HepG2 (cell line): ENCODE data around the gene NGDN. TPM values are rescaled to one million over a fixed set of nuclear protein-coding genes. Genes with fewer than 3 reads are reported as not detected.

Experiments used
- ATAC-seq: fragments of 200-7000 bp; cut with Tn5 transposase; 3 replicates; pipeline ENCODE4 v1.9.1; 2020; ENCODE audit warnings: mild to moderate bottlenecking, moderate library complexity
- BruUV-seq: library from RNA; stranded (reverse); fragments of 400-500 nt; replicated peaks from 2 replicates; lab custom pipeline; 2021; lab: Mats Ljungman, UMichigan
- CTCF ChIA-PET: fragments of 300-600 bp; formaldehyde crosslinking; extraction: SDS; loops from one replicate; lab custom pipeline; 2021; ENCODE audit warnings: low total read pairs, inconsistent platforms, low intra/inter-chr PET ratio; lab: Yijun Ruan, JAX
- POLR2A ChIA-PET: fragments of 350-600 bp; sonication (Branson Sonifier 250); formaldehyde crosslinking; loops from one replicate; lab custom pipeline; 2020; ENCODE audit warnings: antibody characterized with exemption, inconsistent platforms; lab: Yijun Ruan, JAX
- DNase-seq: peaks from one replicate; pipeline ENCODE4 v3.0.0-alpha.2; 2015; ENCODE audit warnings: low spot score
- FAIRE-seq: peaks from 3 replicates; lab custom pipeline; 2011; peaks lifted over from hg19 to GRCh38; lab: Jason Lieb, UNC
- H2AFZ ChIP-seq: one replicate; pipeline ENCODE4 v1.6.1; 2011; ENCODE audit warnings: low read length, inconsistent platforms
- H3K27ac ChIP-seq: fragments of 300-600 bp; 3 replicates; pipeline ENCODE4 v1.8.0; 2011; ENCODE audit warnings: mixed run types, mild to moderate bottlenecking, mixed read lengths, low read length, inconsistent platforms; ENCODE audit not compliant: insufficient read depth; ENCODE audit errors: extremely low read length
- H3K27me3 ChIP-seq, 2 experiments: fragments of 200-600 bp in 1 of 2; 2 replicates in 1 of 2; 3 replicates in 1 of 2; pipeline versions ENCODE4 v1.6.0 to v1.8.0; 2011; ENCODE audit warnings: low read length in 2 of 2, mild to moderate bottlenecking in 2 of 2, moderate library complexity in 2 of 2, inconsistent platforms in 1 of 2; ENCODE audit not compliant: insufficient read depth in 2 of 2, control insufficient read depth in 1 of 2
- H3K36me3 ChIP-seq, 2 experiments: fragments of 200-600 bp in 1 of 2; replicated peaks in 1 of 2; 2 replicates in 1 of 2; 3 replicates in 1 of 2; pipeline versions ENCODE4 v1.5.1 to v1.8.0; 2011; ENCODE audit warnings: low read length in 2 of 2, inconsistent platforms in 1 of 2; ENCODE audit not compliant: insufficient read depth in 2 of 2, control insufficient read depth in 1 of 2
- H3K4me1 ChIP-seq: 2 replicates; pipeline ENCODE4 v1.5.1; 2012; ENCODE audit warnings: low read length, inconsistent platforms; ENCODE audit not compliant: insufficient read depth
- H3K4me2 ChIP-seq: 2 replicates; pipeline ENCODE4 v1.6.0; 2011; ENCODE audit warnings: low read depth, low read length, inconsistent platforms
- H3K4me3 ChIP-seq, 3 experiments: fragments of 200-600 bp in 1 of 3; sonication (generic), shearing (Covaris generic) in 1 of 3; replicated peaks in 1 of 3; 2 replicates each; pipeline ENCODE4 v1.5.1; 2011 to 2016; ENCODE audit warnings: low read length in 3 of 3, inconsistent platforms in 2 of 3, low read depth in 2 of 3, mild to moderate bottlenecking in 2 of 3, control low read depth in 1 of 3, mixed read lengths in 1 of 3; ENCODE audit not compliant: insufficient read depth in 1 of 3
- H3K79me2 ChIP-seq: one replicate; pipeline ENCODE4 v1.6.1; 2011; ENCODE audit warnings: low read length, inconsistent platforms; ENCODE audit not compliant: insufficient read depth
- H3K9ac ChIP-seq: 2 replicates; pipeline ENCODE4 v1.6.0; 2011; ENCODE audit warnings: mild to moderate bottlenecking, low read depth, low read length, inconsistent platforms; ENCODE audit not compliant: insufficient read depth
- H3K9me3 ChIP-seq: 2 replicates; pipeline ENCODE4 v1.5.1; 2012; ENCODE audit warnings: mild to moderate bottlenecking, low read length
- H4K20me1 ChIP-seq: 2 replicates; pipeline ENCODE4 v1.6.0; 2011; ENCODE audit warnings: inconsistent platforms, mild to moderate bottlenecking, low read length, moderate library complexity; ENCODE audit not compliant: insufficient read depth
- BCL6 ChIP-seq: IDR thresholded peaks from 2 replicates; pipeline ENCODE4 v1.6.1; 2016; ENCODE audit warnings: missing genetic modification reagents, missing compliant biosample characterization
- ETV5 ChIP-seq: IDR thresholded peaks from 2 replicates; pipeline ENCODE4 v1.6.1; 2018; ENCODE audit warnings: missing biosample characterization, missing genetic modification reagents, inconsistent platforms, borderline replicate concordance
- FOXA1 ChIP-seq, 2 experiments: fragments of 450-650 bp in 1 of 2; sonication (generic) in 1 of 2; formaldehyde crosslinking in 1 of 2; IDR thresholded peaks; 2 replicates each; pipeline versions ENCODE4 v1.4.0 to v1.6.1; 2016 to 2020; ENCODE audit warnings: missing genetic modification reagents in 1 of 2
- FOXA3 ChIP-seq: IDR thresholded peaks from 2 replicates; pipeline ENCODE4 v1.6.1; 2016; ENCODE audit warnings: missing genetic modification reagents, missing compliant biosample characterization
- FOXP1 ChIP-seq, 2 experiments: fragments of 450-650 bp in 1 of 2; IDR thresholded peaks; 2 replicates each; pipeline ENCODE4 v1.6.1; 2017 to 2018; ENCODE audit warnings: antibody characterized with exemption in 1 of 2
- GATAD2A ChIP-seq: IDR thresholded peaks from 2 replicates; pipeline ENCODE4 v1.6.1; 2016
- HDAC2 ChIP-seq: sonication (generic); formaldehyde crosslinking; IDR thresholded peaks from 2 replicates; pipeline ENCODE4 v1.4.0; 2020; ENCODE audit warnings: missing genetic modification reagents
- KAT8 ChIP-seq: IDR thresholded peaks from 2 replicates; pipeline ENCODE4 v1.6.1; 2016; ENCODE audit warnings: missing genetic modification reagents, missing compliant biosample characterization
- MED13 ChIP-seq: sonication (generic); formaldehyde crosslinking; IDR thresholded peaks from 2 replicates; pipeline ENCODE4 v1.5.0; 2020; ENCODE audit warnings: missing genetic modification reagents
- MEIS2 ChIP-seq: sonication (generic); formaldehyde crosslinking; IDR thresholded peaks from 2 replicates; pipeline ENCODE4 v1.9.0; 2021; ENCODE audit warnings: mild to moderate bottlenecking, missing genetic modification reagents
- MIER2 ChIP-seq: IDR thresholded peaks from 2 replicates; pipeline ENCODE4 v1.6.1; 2016; ENCODE audit warnings: missing biosample characterization, missing genetic modification reagents
- NR2F6 ChIP-seq, 2 experiments: IDR thresholded peaks; 2 replicates each; pipeline ENCODE4 v1.6.1; 2016; ENCODE audit warnings: antibody characterized with exemption in 1 of 2, mild to moderate bottlenecking in 1 of 2
- NR3C1 ChIP-seq: sonication (generic); formaldehyde crosslinking; IDR thresholded peaks from 2 replicates; pipeline ENCODE4 v1.4.0; 2020; ENCODE audit warnings: missing genetic modification reagents
- PITX1 ChIP-seq: sonication (generic); formaldehyde crosslinking; IDR thresholded peaks from 2 replicates; pipeline ENCODE4 v1.5.1; 2020; ENCODE audit warnings: mild to moderate bottlenecking, missing genetic modification reagents
- PREB ChIP-seq: sonication (generic); formaldehyde crosslinking; IDR thresholded peaks from 2 replicates; pipeline ENCODE4 v1.4.0; 2020; ENCODE audit warnings: missing genetic modification reagents
- RAD21 ChIP-seq: fragments of 450-650 bp; formaldehyde crosslinking; IDR thresholded peaks from 2 replicates; pipeline ENCODE4 v1.5.0; 2020; ENCODE audit warnings: mild to moderate bottlenecking
- RORA ChIP-seq: sonication (generic); formaldehyde crosslinking; IDR thresholded peaks from 2 replicates; pipeline ENCODE4 v1.5.0; 2020; ENCODE audit warnings: mild to moderate bottlenecking, missing genetic modification reagents, moderate library complexity
- SOX6 ChIP-seq, 2 experiments: fragments of 450-650 bp in 1 of 2; sonication (generic) in 1 of 2; formaldehyde crosslinking in 1 of 2; IDR thresholded peaks; 2 replicates each; pipeline versions ENCODE4 v1.4.0 to v1.6.1; 2017 to 2020; ENCODE audit warnings: antibody characterized with exemption in 1 of 2, mild to moderate bottlenecking in 1 of 2, missing genetic modification reagents in 1 of 2
- TEAD3 ChIP-seq: optimal IDR thresholded peaks from 2 replicates; pipeline ENCODE3; 2016; ENCODE audit warnings: borderline replicate concordance
- TFAP4 ChIP-seq: sonication (generic); IDR thresholded peaks from 2 replicates; pipeline ENCODE4 v1.6.1; 2016; ENCODE audit warnings: low read depth, borderline replicate concordance
- THRA ChIP-seq: sonication (generic); formaldehyde crosslinking; IDR thresholded peaks from 2 replicates; pipeline ENCODE4 v1.4.0; 2020; ENCODE audit warnings: missing genetic modification reagents, borderline replicate concordance
- ZNF17 ChIP-seq: sonication (generic); formaldehyde crosslinking; IDR thresholded peaks from 2 replicates; pipeline ENCODE4 v1.5.0; 2020; ENCODE audit warnings: mild to moderate bottlenecking, missing genetic modification reagents
- ZNF460 ChIP-seq: sonication (generic); formaldehyde crosslinking; IDR thresholded peaks from 2 replicates; pipeline ENCODE4 v1.5.1; 2020; ENCODE audit warnings: missing genetic modification reagents, mild to moderate bottlenecking, borderline replicate concordance
- ZNF776 ChIP-seq: sonication (generic); formaldehyde crosslinking; IDR thresholded peaks from 2 replicates; pipeline ENCODE4 v1.4.0; 2020; ENCODE audit warnings: mild to moderate bottlenecking, missing genetic modification reagents
- WGBS: methylation state at CpG from one replicate; pipeline ENCODE4 v1.1.6; 2017; ENCODE audit warnings: low lambda C conversion rate; 5-methylcytosine and 5-hydroxymethylcytosine counted together
- in situ Hi-C: cut with HindIII; loops from 2 replicates; pipeline ENCODE4 v1.10.0; 2017; ENCODE audit warnings: low pct_unique_long_range_greater_than_20kb; ENCODE audit not compliant: extremely low pct_ligation_motif_present
- intact Hi-C: fragments of 100-400 bp; cut with micrococcal nuclease; formaldehyde crosslinking; loops from one replicate; pipeline ENCODE4 v1.10.0; 2022; ENCODE audit not compliant: unreplicated experiment
- polyA plus RNA-seq, 8 experiments: library from polyadenylated mRNA; depleted of rRNA in 3 of 8; stranded (reverse) in 7 of 8; unstranded in 1 of 8; fragments of >200 nt; fragmentation: Illumina TruSeq in 4 of 8; extraction: Trizol in 4 of 8; gene quantifications; 2 replicates each; pipeline versions ENCODE4 v1.2.1 to v1.2.3, GENCODE V29; 2011 to 2016; ENCODE audit warnings: low read depth in 4 of 8, missing spikeins in 1 of 8, mixed read lengths in 1 of 8; ENCODE audit not compliant: insufficient read depth in 1 of 8
- total RNA-seq, 5 experiments: library from RNA; depleted of rRNA; stranded (reverse); fragments of >200 nt; fragmentation: Illumina TruSeq; extraction: Trizol; gene quantifications; 2 replicates each; pipeline ENCODE4 v1.2.3, GENCODE V29; 2016; ENCODE audit warnings: low read depth in 1 of 5

NGDN gene
- total and polyA plus RNA-seq, 2 of the 13 experiments (the other 11 are each of a cell fraction or from before 2014, with no cell fraction given) = 154 to 216 TPM

GRCh38 chr14:23454445-23454856 is 15.1 kb upstream of the NGDN start:
- Histone ChIP-seq H4K20me1 (no peaks in the 10 kb centered on the region), H3K27me3 (no peaks in the 10 kb centered on the region), H3K4me2 (0 out of 2 replicates have a peak overlapping the region, but pooled peaks have one; percentile 0), H3K79me2 (no peaks in the 10 kb centered on the region), H3K36me3 (no peaks in the 10 kb centered on the region), H2AFZ (no peak overlapping the region), H3K9ac (no peak overlapping the region), H3K4me1 (peaks cover 32% of the 10 kb centered on the region), H3K27ac (no peak overlapping the region), H3K9me3 (no peaks in the 10 kb centered on the region), H3K4me3 (no peak overlapping the region)
- DNase-seq (peak; percentile 85), FAIRE-seq (no peak), ATAC-seq (peak; percentile 76)
- CTCF ChIA-PET = no interaction called here
- in situ Hi-C loops = no loop called here
- no TSS peak for BruUV-seq
- POLR2A ChIA-PET = interaction anchor here (0.9 to 1.1 kb wide), 2 partner anchors 15 to 133 kb away, joined by 3 read pairs; partner anchors contain the start of genes NGDN and PABPN1
- intact Hi-C loops = no loop called here
- WGBS = 9% methylated on average over 1 of the region's 1 CpG
- peak; percentile 85 for TF ChIP-seq FOXA3 (CRISPR knock-in tag)
- TF ChIP-seq ETV5 (CRISPR knock-in tag) = peak; percentile 94; the same call in 1 of the 2 replicates
- TF ChIP-seq MEIS2 = peak; percentile 59
- TF ChIP-seq THRA (CRISPR knock-in tag) = 0 out of 2 replicates have a peak, but pooled peaks have one; percentile 21
- TF ChIP-seq TFAP4 = 0 out of 2 replicates have a peak, but pooled peaks have one; percentile 9
- TF ChIP-seq PITX1 (CRISPR knock-in tag) = peak; percentile 39; the same call in 1 of the 2 replicates
- no peak for TF ChIP-seq PREB (CRISPR knock-in tag)
- no peak for TF ChIP-seq ZNF460 (CRISPR knock-in tag)
- TF ChIP-seq TEAD3 = peak; percentile 74
- no peak for TF ChIP-seq RORA (CRISPR knock-in tag)
- TF ChIP-seq MED13 = no peak
- TF ChIP-seq HDAC2 (CRISPR knock-in tag) = peak; percentile 82
- TF ChIP-seq KAT8 = peak; percentile 41; the same call in 1 of the 2 replicates
- no peak for TF ChIP-seq FOXA1 (IDR thresholded peaks at IDR 0.05)
- peak; percentile 72; the same call in 1 of the 2 replicates for TF ChIP-seq FOXA1 (CRISPR knock-in tag; IDR thresholded peaks at IDR 0.05)
- TF ChIP-seq NR3C1 (CRISPR knock-in tag) = no peak
- TF ChIP-seq RAD21 (CRISPR knock-in tag) = no peak
- TF ChIP-seq ZNF776 (CRISPR knock-in tag) = no peak
- no peak for TF ChIP-seq NR2F6 (IDR thresholded peaks at IDR 0.05)
- TF ChIP-seq NR2F6 (CRISPR knock-in tag; IDR thresholded peaks at IDR 0.05) = peak; percentile 24; the same call in 1 of the 2 replicates
- TF ChIP-seq MIER2 = peak; percentile 74; the same call in 1 of the 2 replicates
- TF ChIP-seq BCL6 = peak; percentile 23; the same call in 1 of the 2 replicates
- no peak for TF ChIP-seq ZNF17 (CRISPR knock-in tag)
- TF ChIP-seq SOX6 (IDR thresholded peaks at IDR 0.05) = no peak
- peak; percentile 63; the same call in 1 of the 2 replicates for TF ChIP-seq SOX6 (CRISPR knock-in tag; IDR thresholded peaks at IDR 0.05)
- TF ChIP-seq GATAD2A = peak; percentile 52; the same call in 1 of the 2 replicates
- no peak for TF ChIP-seq FOXP1 (IDR thresholded peaks at IDR 0.05)
- peak; percentile 52; the same call in 1 of the 2 replicates for TF ChIP-seq FOXP1 (CRISPR knock-in tag; IDR thresholded peaks at IDR 0.05)
